Mononuclear cell (primary cell): ENCODE measurements around the gene MIB1. TPM values are rescaled to one million over a fixed set of nuclear protein-coding genes. Genes with fewer than 3 reads are reported as not detected.
"Not testable (repeated sequence)": the region's sequence is repeated elsewhere in the genome, so short reads cannot be mapped to it uniquely, and the experiment has no call there.

Source experiments
- H3K27me3 ChIP-seq: 2 replicates; pipeline ENCODE4 v1.6.0; 2011; ENCODE audit warnings: low read length, control low read depth; ENCODE audit not compliant: insufficient read depth
- H3K4me1 ChIP-seq: 2 replicates; pipeline ENCODE4 v1.5.1; 2011; ENCODE audit warnings: mild to moderate bottlenecking, low read length, control low read depth; ENCODE audit not compliant: insufficient read depth
- H3K4me3 ChIP-seq: 2 replicates; pipeline ENCODE4 v1.5.1; 2011; ENCODE audit warnings: mild to moderate bottlenecking, low read length, moderate library complexity
- H3K9me3 ChIP-seq: 2 replicates; pipeline ENCODE4 v1.5.1; 2011; ENCODE audit warnings: low read depth, mild to moderate bottlenecking, control low read depth, low read length
- total RNA-seq: library from RNA; depleted of rRNA; stranded (reverse); fragments of >200 nt; gene quantifications from one replicate; pipeline ENCODE4 v1.2.3, GENCODE V29; 2012

MIB1 gene
- 24.3 TPM for total RNA-seq

GRCh38 chr18:21740538-21741311 lies at the start of gene MIB1:
Gene MIB1, plus strand, starts transcription at chr18:21740792. Its CDS starts 792 bp downstream, at chr18:21741584.
- Histone ChIP-seq H3K27me3 (no peaks in the 10 kb centered on the region), H3K4me3 (peak within 1 kb of the TSS; percentile 98), H3K4me1 (peaks cover 26% of the 10 kb centered on the region), H3K9me3 (no peaks in the 10 kb centered on the region)

GRCh38 chr18:21693322-21693721 lies 47.3 kb upstream of the MIB1 start:
- no peaks in the 10 kb centered on the region for H3K9me3 ChIP-seq
- no peaks in the 10 kb centered on the region for H3K27me3 ChIP-seq
- no peak overlapping the region for H3K4me3 ChIP-seq
- peaks cover 6% of the 10 kb centered on the region for H3K4me1 ChIP-seq

GRCh38 chr18:21700528-21701075 lies 40.0 kb upstream of the MIB1 start:
- H3K4me1 ChIP-seq, result peaks cover 35% of the 10 kb centered on the region

GRCh38 chr18:21701621-21702020 lies 39.0 kb upstream of the MIB1 start:
- Histone ChIP-seq H3K27me3 (no peaks in the 10 kb centered on the region), H3K4me3 (no peak overlapping the region), H3K4me1 (peaks cover 37% of the 10 kb centered on the region), H3K9me3 (no peaks in the 10 kb centered on the region)

More at GRCh38 chr18:21700528-21701075, 40.0 kb upstream of the MIB1 start:
- Histone ChIP-seq H3K9me3 (no peaks in the 10 kb centered on the region), H3K4me3 (no peak overlapping the region), H3K27me3 (no peaks in the 10 kb centered on the region)

- Histone ChIP-seq H3K9me3 (no peaks in the 10 kb centered on the region), H3K4me1 (peaks cover 37% of the 10 kb centered on the region), H3K4me3 (peak overlapping the region; percentile 94), H3K27me3 (no peaks in the 10 kb centered on the region)
Measured at GRCh38 chr18:21702602-21703001, 38.0 kb upstream of the MIB1 start.

- Histone ChIP-seq H3K9me3 (no peaks in the 10 kb centered on the region), H3K4me1 (peaks cover 37% of the 10 kb centered on the region), H3K27me3 (no peaks in the 10 kb centered on the region), H3K4me3 (peak overlapping the region; percentile 94)
Measured at GRCh38 chr18:21703241-21703820, 37.3 kb upstream of the MIB1 start.

GRCh38 chr18:21704603-21705364 lies 35.8 kb upstream of the MIB1 start, which contains the start of gene ABHD3:
Gene ABHD3, minus strand, starts transcription at chr18:21704774. Its CDS starts 109 bp downstream, at chr18:21704665.
- peaks cover 27% of the 10 kb centered on the region for H3K4me1 ChIP-seq
- peak within 1 kb of the TSS; percentile 94 for H3K4me3 ChIP-seq
- H3K9me3 ChIP-seq, result no peaks in the 10 kb centered on the region
- H3K27me3 ChIP-seq, result no peaks in the 10 kb centered on the region

GRCh38 chr18:21706386-21706865 lies 34.2 kb upstream of the MIB1 start:
- Histone ChIP-seq H3K4me3 (no peak overlapping the region), H3K4me1 (peaks cover 24% of the 10 kb centered on the region)

GRCh38 chr18:21707130-21707529 lies 33.5 kb upstream of the MIB1 start:
- H3K4me3 ChIP-seq, H3K9me3 ChIP-seq, H3K27me3 ChIP-seq: not testable (repeated sequence)
- peaks cover 23% of the 10 kb centered on the region for H3K4me1 ChIP-seq

More at GRCh38 chr18:21706386-21706865, 34.2 kb upstream of the MIB1 start:
- no peaks in the 10 kb centered on the region for H3K9me3 ChIP-seq
- no peaks in the 10 kb centered on the region for H3K27me3 ChIP-seq

GRCh38 chr18:21714474-21714873 lies 26.1 kb upstream of the MIB1 start:
- Histone ChIP-seq H3K27me3 (no peaks in the 10 kb centered on the region), H3K4me1 (no peaks in the 10 kb centered on the region)

GRCh38 chr18:21722687-21723086 lies 17.9 kb upstream of the MIB1 start:
- H3K4me1 ChIP-seq, result no peaks in the 10 kb centered on the region
- no peaks in the 10 kb centered on the region for H3K9me3 ChIP-seq
- no peak overlapping the region for H3K4me3 ChIP-seq
- H3K27me3 ChIP-seq, result no peaks in the 10 kb centered on the region

More at GRCh38 chr18:21714474-21714873, 26.1 kb upstream of the MIB1 start:
- Histone ChIP-seq H3K9me3 (no peaks in the 10 kb centered on the region), H3K4me3 (no peak overlapping the region)

- no peaks in the 10 kb centered on the region for H3K9me3 ChIP-seq
- no peak overlapping the region for H3K4me3 ChIP-seq
- no peaks in the 10 kb centered on the region for H3K4me1 ChIP-seq
- H3K27me3 ChIP-seq, result no peaks in the 10 kb centered on the region
Measured at GRCh38 chr18:21725201-21725600, 15.4 kb upstream of the MIB1 start.

- Histone ChIP-seq H3K4me3 (no peak overlapping the region), H3K9me3 (no peaks in the 10 kb centered on the region), H3K27me3 (no peaks in the 10 kb centered on the region), H3K4me1 (no peaks in the 10 kb centered on the region)
Measured at GRCh38 chr18:21727702-21728101, 12.9 kb upstream of the MIB1 start.

- H3K4me3 ChIP-seq, result no peak overlapping the region
- H3K27me3 ChIP-seq, result no peaks in the 10 kb centered on the region
- no peaks in the 10 kb centered on the region for H3K9me3 ChIP-seq
- H3K4me1 ChIP-seq, result no peaks in the 10 kb centered on the region
Measured at GRCh38 chr18:21733011-21733410, 7.6 kb upstream of the MIB1 start.
